Sigmoid colon (tissue), 4 donors: Measurements from ENCODE around the gene SLC35E4.

ENCODE experiments used
- CTCF ChIP-seq, 4 experiments: fragments of 450-650 bp in 3 of 4; fragments of 200-600 bp in 1 of 4; IDR thresholded peaks; one replicate each; pipeline ENCODE4 v1.5.1; 2016 to 2019; ENCODE audit warnings: antibody characterized with exemption in 4 of 4, mild to moderate bottlenecking in 3 of 4, moderate library complexity in 2 of 4
- POLR2AphosphoS5 ChIP-seq, 4 donors: sonication (generic); formaldehyde crosslinking; IDR thresholded peaks; one replicate each; pipeline ENCODE4 v1.6.1; 2017; ENCODE audit warnings: antibody characterized with exemption in 4 of 4

- TF ChIP-seq POLR2AphosphoS5 (IDR thresholded peaks at IDR 0.05) (no peak), CTCF (IDR thresholded peaks at IDR 0.05) (no peak)
Observed at GRCh38 chr22:30668386-30668710, 32.8 kb downstream of the SLC35E4 start.
